ENCODE results near the gene MRPL53. TPM values are rescaled to one million over a fixed set of nuclear protein-coding genes. Genes with fewer than 3 reads are reported as not detected.
A peak's percentile ranks its signal among the peaks of the same experiment; 100 is the strongest.
"Not testable (repeated sequence)": the region's sequence is repeated elsewhere in the genome, so short reads cannot be mapped to it uniquely, and the experiment has no call there.

The MRPL53 gene
- total RNA-seq, 1 experiment from 2014 or later = 49.6 TPM

- Histone ChIP-seq H3K27me3 (no peaks in the 10 kb centered on the region), H3K4me3 (peak overlapping the region; percentile 78), H3K27ac (peak overlapping the region; percentile 76), H3K9me3 (replicated peaks) (no peaks in the 10 kb centered on the region), H3K4me1 (peaks cover 3% of the 10 kb centered on the region; the same call in 1 of the 2 replicates), H3K36me3 (peaks cover 7% of the 10 kb centered on the region; the same call in 1 of the 2 replicates)
- no peak for DNase-seq
Measured at GRCh38 chr2:74472945-74473258, 422 bp upstream of the MRPL53 start.

GRCh38 chr2:74471332-74472065 lies 981 bp downstream of the MRPL53 start:
- DNase-seq = no peak
- Histone ChIP-seq H3K9me3 (replicated peaks) (no peaks in the 10 kb centered on the region), H3K4me3 (peak overlapping the region; percentile 78), H3K27ac (peak overlapping the region; percentile 76), H3K27me3 (no peaks in the 10 kb centered on the region), H3K36me3 (peaks cover 7% of the 10 kb centered on the region; the same call in 1 of the 2 replicates), H3K4me1 (peaks cover 3% of the 10 kb centered on the region; the same call in 1 of the 2 replicates)

DNA sequence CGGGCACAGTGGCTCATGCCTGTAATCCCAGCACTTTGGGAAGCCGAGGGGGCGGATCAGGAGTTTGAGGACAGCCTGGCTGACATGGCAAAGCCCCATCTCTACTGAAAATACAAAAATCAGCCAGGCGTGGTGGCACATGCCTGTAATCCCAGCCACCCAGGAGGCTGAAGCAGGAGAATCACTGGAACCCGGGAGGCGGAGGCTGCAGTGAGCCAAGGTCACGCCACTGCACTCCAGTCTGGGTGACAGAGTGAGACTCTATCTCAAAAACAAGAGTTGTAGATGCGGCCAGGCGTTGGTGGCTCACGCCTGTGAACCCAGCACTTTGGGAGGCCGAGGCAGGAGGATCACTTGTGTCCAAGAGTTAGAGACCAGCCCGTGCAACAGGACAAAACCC lies 1.7 kb downstream of the MRPL53 start:
- not testable (repeated sequence) for H3K9me3 ChIP-seq (replicated peaks); H3K4me1 ChIP-seq; H3K27ac ChIP-seq; H3K4me3 ChIP-seq; H3K36me3 ChIP-seq; DNase-seq; H3K27me3 ChIP-seq

DNA sequence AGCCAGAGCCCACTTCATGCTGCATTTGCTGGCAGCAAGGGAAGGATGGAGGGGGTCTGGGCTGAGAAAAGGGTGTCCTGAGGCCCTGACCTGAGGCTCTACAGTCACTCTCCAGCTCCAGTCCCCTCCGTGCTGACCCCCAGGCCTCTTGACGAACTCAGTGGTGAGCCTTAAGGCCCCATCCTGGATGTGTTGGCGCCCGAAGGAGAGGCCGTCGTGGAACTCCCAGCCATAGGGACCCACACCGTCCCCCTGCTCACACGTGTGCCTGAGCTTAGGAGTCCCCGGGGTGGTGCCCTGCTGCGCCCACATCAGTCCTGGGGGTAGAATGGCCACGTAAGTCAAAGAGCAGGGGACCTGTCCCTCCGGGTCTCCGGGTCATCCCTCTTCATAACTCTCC lies 8.1 kb downstream of the MRPL53 start:
- no peak for DNase-seq
- Histone ChIP-seq H3K36me3 (peaks cover 4% of the 10 kb centered on the region; the same call in 1 of the 2 replicates), H3K4me3 (peak overlapping the region; percentile 83), H3K27ac (peak overlapping the region; percentile 2; the same call in 1 of the 2 replicates), H3K9me3 (replicated peaks) (no peaks in the 10 kb centered on the region), H3K27me3 (no peaks in the 10 kb centered on the region), H3K4me1 (0 out of 2 replicates have a peak, but pooled peaks cover 6% of the 10 kb centered on the region)

- Histone ChIP-seq H3K4me1 (0 out of 2 replicates have a peak, but pooled peaks cover 6% of the 10 kb centered on the region), H3K27ac (no peak overlapping the region), H3K36me3 (peaks cover 4% of the 10 kb centered on the region; the same call in 1 of the 2 replicates), H3K27me3 (no peaks in the 10 kb centered on the region), H3K9me3 (replicated peaks) (no peaks in the 10 kb centered on the region), H3K4me3 (no peak overlapping the region)
- no peak for DNase-seq
Measured at GRCh38 chr2:74462786-74463105, 9.7 kb downstream of the MRPL53 start.

DNA sequence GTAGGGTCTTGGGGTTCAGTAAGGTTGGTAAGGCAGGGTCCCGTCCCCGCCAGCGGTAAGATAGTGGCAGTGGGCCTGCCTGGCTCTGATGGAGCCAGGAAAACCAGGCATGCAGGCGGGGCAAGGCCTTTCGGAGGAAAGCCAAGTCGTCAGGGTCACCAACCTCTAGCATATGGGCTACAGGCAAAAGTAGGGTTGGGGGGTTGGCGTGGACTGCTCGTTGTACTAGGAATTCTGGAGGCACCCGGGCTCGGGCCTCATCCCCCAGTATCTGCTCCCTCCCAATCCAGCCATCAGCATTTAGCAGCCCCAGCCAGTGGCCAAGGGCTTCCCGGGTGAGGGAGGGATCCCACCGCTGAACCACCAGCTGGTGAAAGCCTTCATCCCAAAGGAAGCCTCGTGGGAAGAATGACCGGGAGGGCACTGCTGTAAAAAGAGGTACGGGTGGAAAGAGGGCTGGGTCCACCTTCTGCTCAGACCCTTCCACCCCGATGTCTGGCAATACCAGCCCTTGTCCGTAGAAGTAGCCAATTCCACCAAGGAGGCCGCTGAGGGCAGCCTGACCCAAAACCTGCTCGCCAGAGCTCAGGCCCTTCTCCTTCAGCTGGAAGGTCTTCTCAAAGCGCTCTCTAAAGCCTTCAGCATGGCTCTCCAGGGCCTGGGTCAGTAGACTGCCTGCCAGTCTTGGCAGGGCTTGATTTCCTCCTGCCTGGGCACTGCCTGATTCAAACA lies 10.3 kb downstream of the MRPL53 start:
- Histone ChIP-seq H3K27ac (no peak overlapping the region), H3K36me3 (peaks cover 4% of the 10 kb centered on the region; the same call in 1 of the 2 replicates), H3K9me3 (replicated peaks) (no peaks in the 10 kb centered on the region), H3K4me3 (no peak overlapping the region), H3K4me1 (0 out of 2 replicates have a peak, but pooled peaks cover 6% of the 10 kb centered on the region), H3K27me3 (no peaks in the 10 kb centered on the region)
- no peak for DNase-seq

GRCh38 chr2:74461187-74462053 lies 11.1 kb downstream of the MRPL53 start:
- Histone ChIP-seq H3K4me1 (peaks cover 11% of the 10 kb centered on the region), H3K27ac (no peak overlapping the region), H3K4me3 (no peak overlapping the region), H3K36me3 (peaks cover 4% of the 10 kb centered on the region; the same call in 1 of the 2 replicates), H3K9me3 (replicated peaks) (no peaks in the 10 kb centered on the region), H3K27me3 (no peaks in the 10 kb centered on the region)
- DNase-seq = no peak

- not testable (repeated sequence) for H3K36me3 ChIP-seq; H3K27me3 ChIP-seq; H3K4me1 ChIP-seq; DNase-seq; H3K9me3 ChIP-seq (replicated peaks); H3K27ac ChIP-seq; H3K4me3 ChIP-seq
Measured at GRCh38 chr2:74460187-74460586, 12.3 kb downstream of the MRPL53 start.

DNA sequence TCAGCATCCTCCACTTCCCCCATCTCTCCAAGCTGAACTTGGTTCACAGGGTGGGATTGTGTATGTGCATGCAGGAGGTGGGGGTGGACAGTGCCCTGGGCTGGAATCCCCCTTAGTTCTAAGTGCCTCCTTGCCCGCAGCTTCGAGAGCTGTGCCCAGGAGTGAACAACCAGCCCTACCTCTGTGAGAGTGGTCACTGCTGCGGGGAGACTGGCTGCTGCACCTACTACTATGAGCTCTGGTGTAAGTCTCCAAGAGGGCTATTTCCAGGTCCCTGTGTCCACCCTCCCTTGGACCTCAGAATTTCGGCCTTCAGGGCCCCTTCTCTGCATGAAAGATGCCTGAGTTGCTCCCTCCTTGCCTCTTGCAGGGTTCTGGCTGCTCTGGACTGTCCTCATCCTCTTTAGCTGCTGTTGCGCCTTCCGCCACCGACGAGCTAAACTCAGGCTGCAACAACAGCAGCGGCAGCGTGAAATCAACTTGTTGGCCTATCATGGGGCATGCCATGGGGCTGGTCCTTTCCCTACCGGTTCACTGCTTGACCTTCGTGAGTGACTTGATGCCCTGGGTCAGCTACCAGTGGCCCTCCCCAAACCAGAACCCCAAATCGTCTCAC lies 12.9 kb downstream of the MRPL53 start:
- DNase-seq; H3K27ac ChIP-seq; H3K9me3 ChIP-seq (replicated peaks); H3K4me1 ChIP-seq; H3K36me3 ChIP-seq; H3K4me3 ChIP-seq; H3K27me3 ChIP-seq: not testable (repeated sequence)

GRCh38 chr2:74458938-74459363 lies 13.5 kb downstream of the MRPL53 start:
- H3K4me1 ChIP-seq = peaks cover 6% of the 10 kb centered on the region
- H3K4me3 ChIP-seq = peak overlapping the region; percentile 68
- no peaks in the 10 kb centered on the region for H3K27me3 ChIP-seq
- peaks cover 4% of the 10 kb centered on the region; the same call in 1 of the 2 replicates for H3K36me3 ChIP-seq
- peak overlapping the region; percentile 25 for H3K27ac ChIP-seq
- no peak for DNase-seq
- no peaks in the 10 kb centered on the region for H3K9me3 ChIP-seq (replicated peaks)

DNA sequence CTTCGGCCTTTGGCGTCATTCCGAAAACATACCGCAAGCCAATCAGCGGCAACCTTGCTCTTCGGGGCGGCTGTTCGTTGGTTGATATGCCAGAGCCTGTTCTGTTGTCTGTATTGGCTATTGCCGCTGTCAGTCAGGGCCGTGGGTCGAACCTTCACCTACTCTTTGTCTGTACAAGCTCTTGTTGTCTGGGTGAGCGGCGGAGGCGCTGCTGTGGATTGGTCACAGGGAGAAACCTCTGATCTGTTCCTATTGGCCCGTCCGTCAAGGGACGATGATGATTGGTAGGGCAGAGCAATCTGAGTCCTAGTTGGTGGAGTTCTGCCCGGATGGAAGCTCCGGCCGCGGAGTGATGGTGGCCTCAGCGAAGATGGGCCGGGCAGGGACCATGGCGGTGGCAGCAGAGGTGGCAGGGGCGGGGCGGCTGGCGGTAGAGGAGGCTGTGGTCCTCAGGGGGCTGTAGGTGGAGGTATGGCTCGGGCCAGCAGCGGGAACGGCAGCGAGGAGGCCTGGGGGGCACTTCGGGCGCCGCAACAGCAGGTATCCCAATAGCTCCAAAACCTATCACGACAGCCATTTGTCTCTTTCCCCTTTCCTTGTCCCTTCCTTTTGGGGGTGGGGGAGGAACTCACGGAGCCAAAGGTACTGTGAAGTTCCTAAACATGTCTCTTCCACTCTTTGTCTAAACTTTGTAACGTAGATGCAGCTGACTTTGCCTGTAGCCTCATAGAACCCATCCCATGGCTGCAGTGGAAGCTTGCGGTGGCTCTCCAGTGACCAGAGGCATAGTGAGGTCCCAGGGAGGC lies 14.1 kb downstream of the MRPL53 start, which contains the start of gene WBP1:
Gene WBP1, plus strand, starts transcription at position 307 of the 806 bp plus-strand sequence. Its CDS starts 165 bp downstream, at position 472.
- peak within 1 kb of the TSS; percentile 68 for H3K4me3 ChIP-seq
- peak; percentile 100 for DNase-seq

GRCh38 chr2:74457549-74458131 lies 14.8 kb downstream of the MRPL53 start:
- peak; percentile 76 to 78 for DNase-seq
- peak overlapping the region; percentile 65 for H3K27ac ChIP-seq

More for the DNA sequence above, 14.1 kb downstream of the MRPL53 start, which contains the start of gene WBP1:
- Histone ChIP-seq H3K4me1 (peaks cover 6% of the 10 kb centered on the region), H3K27me3 (no peaks in the 10 kb centered on the region), H3K27ac (peak within 1 kb of the TSS; percentile 65), H3K9me3 (replicated peaks) (no peaks in the 10 kb centered on the region), H3K36me3 (peaks cover 4% of the 10 kb centered on the region; the same call in 1 of the 2 replicates)

GRCh38 chr2:74457129-74457548 lies 15.3 kb downstream of the MRPL53 start:
- H3K27me3 ChIP-seq = no peaks in the 10 kb centered on the region
- H3K4me3 ChIP-seq = peak overlapping the region; percentile 68
- peak overlapping the region; percentile 65; the same call in 1 of the 2 replicates for H3K27ac ChIP-seq
- H3K36me3 ChIP-seq = no peaks in the 10 kb centered on the region
- no peaks in the 10 kb centered on the region for H3K9me3 ChIP-seq (replicated peaks)
- peaks cover 11% of the 10 kb centered on the region for H3K4me1 ChIP-seq
- no peak for DNase-seq

More at GRCh38 chr2:74457549-74458131, 14.8 kb downstream of the MRPL53 start:
- H3K4me3 ChIP-seq = peak overlapping the region; percentile 68
- no peaks in the 10 kb centered on the region for H3K27me3 ChIP-seq
- H3K9me3 ChIP-seq (replicated peaks) = no peaks in the 10 kb centered on the region
- peaks cover under 1% of the 10 kb centered on the region; the same call in 1 of the 2 replicates for H3K36me3 ChIP-seq
- H3K4me1 ChIP-seq = peaks cover 7% of the 10 kb centered on the region
